SK-N-MC (cell line): ENCODE results near the gene NINJ1.

Source experiments
- DNase-seq: peaks from one replicate; pipeline ENCODE4 v3.0.0-alpha.2; 2011; ENCODE audit warnings: low read depth, low spot score
- H3K27ac ChIP-seq: fragments of 200-600 bp; sonication (generic); 2 replicates; pipeline ENCODE4 v1.5.1; 2016; ENCODE audit warnings: mixed run types
- H3K36me3 ChIP-seq: fragments of 200-600 bp; sonication (generic); 2 replicates; pipeline ENCODE4 v1.6.1; 2017; ENCODE audit warnings: antibody characterized with exemption, low read length, mixed read lengths; ENCODE audit not compliant: insufficient read depth
- H3K4me3 ChIP-seq: fragments of 200-600 bp; sonication (generic); 2 replicates; pipeline ENCODE4 v1.5.1; 2016
- H3K9ac ChIP-seq: fragments of 200-600 bp; sonication (generic); 2 replicates; pipeline ENCODE4 v1.8.0; 2017; ENCODE audit warnings: mixed run types, mixed read lengths; ENCODE audit not compliant: insufficient read length
- H3K9me3 ChIP-seq: fragments of 200-600 bp; sonication (generic); 2 replicates; pipeline ENCODE4 v1.6.1; 2017; ENCODE audit warnings: low read depth, mild to moderate bottlenecking, antibody characterized with exemption, low read length, moderate library complexity, mixed read lengths
- EZH2 ChIP-seq: fragments of 200-600 bp; sonication (generic); IDR thresholded peaks from one replicate; pipeline ENCODE4 v1.6.1; 2017; ENCODE audit warnings: antibody characterized with exemption
- FOXP2 ChIP-seq: optimal IDR thresholded peaks from 2 replicates; pipeline ENCODE3; 2011; ENCODE audit warnings: mild to moderate bottlenecking, moderate library complexity; ENCODE audit not compliant: insufficient read depth; ENCODE audit errors: extremely low read length, control extremely low read depth
- POLR2AphosphoS5 ChIP-seq: IDR thresholded peaks from 2 replicates; pipeline ENCODE4 v1.6.1; 2012; ENCODE audit warnings: mild to moderate bottlenecking, low read depth, low read length, borderline replicate concordance

Gene NINJ1

DNA sequence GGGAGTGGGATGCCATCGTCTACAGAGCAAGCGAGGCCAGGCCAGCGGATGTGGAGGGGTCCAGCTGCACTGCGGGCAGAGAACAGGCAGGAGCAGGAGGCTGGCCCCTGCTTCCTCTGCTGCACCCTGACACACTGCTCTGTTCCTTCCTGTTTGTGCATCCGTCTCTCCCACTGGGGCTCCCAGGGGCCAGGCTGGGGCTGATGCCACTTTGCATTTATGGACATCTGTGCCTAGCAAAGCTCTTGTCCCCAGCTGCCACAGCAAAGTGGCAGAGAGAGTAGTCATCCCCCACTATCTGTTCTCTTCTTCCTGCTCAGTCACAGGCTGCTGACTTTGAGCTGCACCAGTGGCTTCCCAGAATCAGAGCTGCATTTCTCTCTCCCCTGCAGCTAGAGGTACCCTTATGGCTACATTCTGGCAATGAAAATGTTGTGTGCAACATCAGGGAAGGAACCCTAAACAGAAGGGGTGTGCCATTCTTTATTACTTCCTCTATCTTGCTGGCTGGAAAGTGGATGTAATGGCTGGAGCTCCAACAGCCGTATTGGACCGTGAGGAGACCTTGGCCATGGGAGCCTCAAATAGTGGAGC is 4.2 kb upstream of the NINJ1 start:
- no peak for DNase-seq
- Histone ChIP-seq H3K9ac (no peak overlapping the region), H3K36me3 (no peaks in the 10 kb centered on the region), H3K4me3 (no peak overlapping the region), H3K27ac (no peak overlapping the region), H3K9me3 (no peaks in the 10 kb centered on the region)
- TF ChIP-seq POLR2AphosphoS5 (no peak), FOXP2 (no peak), EZH2 (no peak)

DNA sequence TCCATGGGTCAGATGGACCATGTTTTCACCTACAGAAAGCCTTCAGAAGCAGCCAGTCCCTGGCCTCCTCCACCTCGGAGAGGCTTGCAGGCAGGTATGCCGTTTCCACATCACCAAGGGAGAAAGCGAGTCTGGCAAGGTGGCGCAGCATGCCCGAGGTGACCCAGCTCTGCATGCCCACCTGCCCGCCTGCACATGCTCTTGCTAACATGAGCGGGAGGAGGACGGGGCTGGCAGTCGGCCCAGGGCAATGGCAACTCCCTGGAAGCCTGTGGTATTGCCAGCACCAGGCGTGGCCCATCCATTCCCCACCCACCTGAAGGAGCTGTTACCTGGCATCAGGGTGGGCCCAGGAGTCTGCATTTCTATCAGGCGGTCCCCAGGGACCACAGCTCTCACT is 3.3 kb upstream of the NINJ1 start:
- Histone ChIP-seq H3K4me3 (no peak overlapping the region), H3K9me3 (no peaks in the 10 kb centered on the region), H3K27ac (no peak overlapping the region), H3K36me3 (no peaks in the 10 kb centered on the region), H3K9ac (no peak overlapping the region)
- no peak for DNase-seq
- no peak for TF ChIP-seq POLR2AphosphoS5

DNA sequence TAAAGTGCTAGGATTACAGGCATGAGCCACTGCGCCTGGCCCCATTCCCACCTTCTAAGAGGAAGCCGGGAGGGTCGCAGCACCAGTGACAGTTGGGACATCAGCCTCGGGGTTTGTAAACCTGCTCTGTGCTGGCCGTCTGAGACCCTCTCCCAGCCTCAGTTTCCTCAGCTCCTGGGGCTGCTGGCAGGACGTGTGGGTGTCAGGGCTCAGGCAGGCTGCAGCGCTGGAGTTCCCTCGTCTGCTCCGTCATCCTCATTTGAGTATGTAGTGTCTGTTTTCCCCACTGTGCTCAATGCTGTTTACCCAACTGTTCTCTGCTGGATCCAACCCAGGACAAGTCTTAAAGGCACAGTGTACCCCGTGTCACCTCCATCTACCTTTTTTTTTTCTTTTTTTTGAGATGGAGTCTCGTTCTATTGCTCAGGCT is 2.0 kb upstream of the NINJ1 start:
- Histone ChIP-seq H3K9ac (no peak overlapping the region), H3K27ac (no peak overlapping the region), H3K4me3 (no peak overlapping the region), H3K36me3 (no peaks in the 10 kb centered on the region), H3K9me3 (no peaks in the 10 kb centered on the region)
- DNase-seq: no peak
- TF ChIP-seq EZH2 (no peak), FOXP2 (no peak), POLR2AphosphoS5 (no peak)

DNA sequence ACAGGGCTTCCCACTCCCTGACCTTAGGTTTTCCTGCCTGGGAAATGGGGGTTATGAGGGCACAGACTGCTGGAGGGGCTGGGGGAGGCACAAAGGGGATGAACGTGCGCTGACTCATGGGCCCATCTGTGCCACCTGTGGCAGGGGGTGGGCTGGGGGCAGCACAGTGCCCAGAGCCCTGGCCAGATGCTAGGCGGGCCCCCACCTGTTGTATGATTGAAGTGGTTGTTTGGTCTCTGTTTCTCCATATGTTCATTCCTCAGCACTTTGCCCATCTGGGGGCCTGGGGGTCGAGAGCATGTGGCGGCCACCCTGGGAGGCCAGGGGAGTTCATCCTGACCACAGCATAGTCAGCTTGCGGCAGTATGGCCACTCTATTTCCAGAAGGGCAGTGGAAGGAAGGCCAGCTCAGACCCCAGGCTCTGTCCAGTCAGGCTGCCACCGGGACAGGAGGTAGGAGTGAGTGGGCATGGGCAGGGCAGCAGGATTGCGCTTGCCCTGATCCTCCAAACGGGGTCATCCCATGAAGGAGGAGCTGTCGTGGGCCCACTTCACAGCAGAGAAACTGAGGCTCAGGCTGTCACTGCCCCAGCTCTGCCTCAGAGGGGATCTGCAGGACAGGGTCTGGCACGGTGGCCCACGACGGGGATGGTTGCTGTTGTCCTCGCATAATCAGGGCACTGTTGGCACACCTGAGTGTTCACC is 841 bp upstream of the NINJ1 start:
- Histone ChIP-seq H3K4me3 (peak overlapping the region; percentile 94), H3K36me3 (no peaks in the 10 kb centered on the region), H3K9me3 (no peaks in the 10 kb centered on the region), H3K9ac (peak overlapping the region; percentile 85), H3K27ac (no peak overlapping the region)
- TF ChIP-seq POLR2AphosphoS5 (no peak), EZH2 (no peak), FOXP2 (no peak)
- no peak for DNase-seq

DNA sequence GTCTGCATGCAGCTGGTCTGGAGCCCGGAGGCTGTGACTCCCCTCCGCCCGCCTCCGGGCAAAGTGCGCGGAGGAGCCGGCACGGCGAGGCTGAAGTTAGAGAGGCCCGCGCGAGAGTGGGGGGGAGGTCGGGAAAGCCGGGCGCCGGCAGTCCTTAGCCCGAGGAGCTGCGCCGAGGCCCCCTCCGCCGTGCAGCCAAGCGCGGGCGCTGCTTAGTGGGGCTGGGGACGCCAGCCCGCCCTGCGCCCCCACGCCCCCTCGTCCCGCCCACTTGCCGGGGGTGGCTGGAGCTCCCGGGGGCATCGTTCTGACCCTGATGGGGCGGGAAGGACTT is 403 bp downstream of the NINJ1 start:
- DNase-seq: no peak

DNA sequence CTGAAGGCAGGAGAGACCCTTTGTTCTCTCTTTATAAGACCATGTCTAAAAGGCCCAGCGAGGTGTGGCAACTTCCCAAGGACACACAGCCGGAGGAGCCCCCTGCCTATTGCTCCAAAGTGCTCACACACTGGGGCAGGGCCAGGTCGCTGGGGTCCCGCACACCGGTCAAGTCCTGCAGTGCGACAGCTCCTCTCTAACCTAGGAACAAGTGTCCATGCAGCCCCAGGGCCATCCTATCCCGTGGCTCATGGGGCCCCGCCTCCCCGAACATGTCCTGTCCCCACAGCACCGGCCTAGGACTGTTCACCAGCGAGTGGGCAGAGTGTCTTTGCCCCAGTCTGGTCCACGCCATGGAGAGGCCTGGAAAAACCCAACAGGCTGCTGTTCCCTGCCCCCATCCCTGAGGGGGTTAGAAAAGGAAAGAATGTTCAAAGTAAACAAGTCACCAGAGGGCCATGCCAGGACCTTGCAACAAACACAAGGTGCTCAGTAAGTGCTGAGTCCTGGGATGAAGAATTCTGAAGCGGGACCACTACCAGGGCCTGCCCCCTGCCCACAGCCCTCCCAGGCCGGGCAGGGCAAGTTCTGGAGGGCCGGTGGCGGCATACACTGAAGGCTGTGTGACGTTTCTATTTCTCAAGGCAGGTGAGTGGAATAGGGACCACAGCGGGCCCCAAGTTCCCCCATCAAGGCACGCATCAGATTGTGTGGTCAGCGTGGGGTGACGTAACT is 938 bp downstream of the NINJ1 start:
- H3K36me3 ChIP-seq: no peaks in the 10 kb centered on the region
- DNase-seq: no peak
- TF ChIP-seq FOXP2: no peak
- TF ChIP-seq POLR2AphosphoS5: no peak
- TF ChIP-seq EZH2: no peak
- peak overlapping the region; percentile 79 for H3K9ac ChIP-seq
- peak overlapping the region; percentile 94 for H3K4me3 ChIP-seq
- H3K27ac ChIP-seq: no peak overlapping the region
- H3K9me3 ChIP-seq: no peaks in the 10 kb centered on the region

More for the DNA sequence above, 403 bp downstream of the NINJ1 start:
- peak overlapping the region; percentile 94 for H3K4me3 ChIP-seq
- peak overlapping the region; percentile 79 for H3K9ac ChIP-seq
- no peak for TF ChIP-seq EZH2
- no peak for TF ChIP-seq POLR2AphosphoS5
- no peak for TF ChIP-seq FOXP2
- no peaks in the 10 kb centered on the region for H3K36me3 ChIP-seq
- no peaks in the 10 kb centered on the region for H3K9me3 ChIP-seq
- H3K27ac ChIP-seq: no peak overlapping the region

DNA sequence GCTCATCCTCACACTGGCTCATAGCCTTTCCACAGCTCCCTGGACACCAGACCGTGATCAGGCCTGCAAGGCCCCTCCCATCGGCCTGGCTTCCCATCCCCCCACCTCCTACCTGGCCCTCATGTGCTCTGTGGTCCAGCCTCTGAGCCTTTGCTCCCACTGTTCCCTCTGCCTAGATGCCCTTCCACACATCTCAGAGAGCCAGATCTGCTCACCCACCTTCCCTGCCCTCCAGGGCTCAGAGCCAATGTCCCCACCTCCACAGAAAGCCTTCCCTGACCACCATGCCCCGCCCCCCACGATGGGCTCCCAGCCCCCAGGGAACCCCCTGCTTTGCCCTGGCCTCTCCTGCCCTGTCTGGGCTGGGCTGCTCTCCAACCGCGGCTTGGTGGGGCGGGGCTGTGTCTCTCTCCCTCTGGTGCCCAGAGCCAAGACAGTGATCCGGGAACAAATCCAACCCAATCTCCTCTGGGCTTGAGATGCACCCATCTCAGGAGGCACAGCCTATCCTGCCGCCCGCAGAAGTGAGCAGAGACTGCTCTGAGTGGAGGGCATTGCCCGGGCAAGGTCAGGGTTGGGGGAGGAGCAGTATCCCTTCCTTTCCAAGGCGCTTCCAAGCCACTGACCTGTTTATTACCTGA is 1.6 kb downstream of the NINJ1 start:
- Histone ChIP-seq H3K4me3 (no peak overlapping the region), H3K9ac (no peak overlapping the region), H3K36me3 (no peaks in the 10 kb centered on the region), H3K9me3 (no peaks in the 10 kb centered on the region), H3K27ac (no peak overlapping the region)
- TF ChIP-seq EZH2 (no peak), POLR2AphosphoS5 (no peak), FOXP2 (no peak)
- no peak for DNase-seq

DNA sequence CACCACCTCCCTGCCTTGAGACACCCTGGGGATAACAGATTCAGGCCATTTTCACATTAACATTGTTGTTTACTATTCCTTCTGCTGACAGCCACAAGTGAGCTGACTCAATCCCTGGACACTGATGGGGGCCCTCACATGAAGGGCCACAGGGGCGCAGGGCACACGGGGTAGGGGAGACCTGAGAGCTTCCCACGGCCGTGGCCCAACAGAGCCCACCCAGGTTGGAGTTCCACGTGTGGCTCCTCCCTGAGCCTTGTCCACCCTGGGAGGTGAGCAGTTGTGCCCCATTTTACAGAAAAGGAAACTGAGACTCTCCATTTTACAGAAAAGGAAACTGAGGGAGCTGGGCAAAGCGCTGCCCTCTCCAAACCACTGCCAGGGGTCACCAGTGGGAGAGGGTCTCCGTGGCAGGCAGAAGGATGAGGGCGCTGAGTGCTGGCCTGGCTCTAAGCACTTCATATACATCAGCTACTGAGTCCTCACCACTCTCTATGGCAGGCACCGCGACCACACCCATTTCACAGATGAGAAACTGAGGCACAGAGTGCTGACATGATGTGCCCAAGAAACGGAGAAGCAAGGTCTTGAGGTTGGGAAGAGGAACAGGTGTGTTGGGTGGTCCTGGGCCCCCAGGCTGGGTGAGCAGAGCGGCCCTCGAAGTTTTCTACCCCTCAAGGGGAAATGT is 2.3 kb downstream of the NINJ1 start:
- H3K36me3 ChIP-seq: no peaks in the 10 kb centered on the region
- H3K4me3 ChIP-seq: no peak overlapping the region
- H3K9ac ChIP-seq: no peak overlapping the region
- H3K9me3 ChIP-seq: no peaks in the 10 kb centered on the region
- DNase-seq: no peak
- H3K27ac ChIP-seq: no peak overlapping the region
- no peak for TF ChIP-seq EZH2
- TF ChIP-seq POLR2AphosphoS5: no peak
- TF ChIP-seq FOXP2: no peak
